Esophagus squamous epithelium (tissue), 5 donors: ENCODE results near the gene WDR82. TPM values are rescaled to one million over a fixed set of nuclear protein-coding genes. Genes with fewer than 3 reads are reported as not detected.

Experiments
- DNase-seq: peaks from one replicate; lab custom pipeline; 2025; lab: John Stamatoyannopoulos, UW
- H3K27ac ChIP-seq, 4 donors: fragments of 200-600 bp; sonication (generic); one replicate each; pipeline ENCODE4 v1.5.1; 2016 to 2019; ENCODE audit warnings: mild to moderate bottlenecking in 1 of 4
- H3K27me3 ChIP-seq, 4 donors: fragments of 200-600 bp; sonication (generic); 1 replicate in 3 of 4; 2 replicates in 1 of 4; pipeline versions ENCODE4 v1.5.1 to v1.6.0; 2017 to 2021; ENCODE audit warnings: antibody characterized with exemption in 1 of 4
- H3K36me3 ChIP-seq, 3 donors: fragments of 200-600 bp; sonication (generic); one replicate each; pipeline ENCODE4 v1.5.1; 2016 to 2019
- H3K4me1 ChIP-seq, 3 donors: fragments of 200-600 bp; sonication (generic); one replicate each; pipeline ENCODE4 v1.5.1; 2017 to 2019
- H3K4me3 ChIP-seq, 4 donors: fragments of 200-600 bp; sonication (generic); 1 replicate in 3 of 4; 2 replicates in 1 of 4; pipeline ENCODE4 v1.5.1; 2016 to 2019; ENCODE audit warnings: mild to moderate bottlenecking in 2 of 4, moderate library complexity in 1 of 4
- H3K9me3 ChIP-seq, 3 donors: fragments of 200-600 bp; sonication (generic); one replicate each; pipeline ENCODE4 v1.5.1; 2016 to 2019
- POLR2A ChIP-seq, 4 donors: fragments of 450-650 bp; IDR thresholded peaks; one replicate each; pipeline ENCODE4 v1.6.1; 2017; ENCODE audit warnings: antibody characterized with exemption in 4 of 4, mild to moderate bottlenecking in 4 of 4, moderate library complexity in 3 of 4
- WGBS, 2 donors: methylation state at CpG; one replicate each; pipeline ENCODE4 v1.1.5; 2018; 5-methylcytosine and 5-hydroxymethylcytosine counted together
- intact Hi-C: fragments of 100-400 bp; cut with DNase I; formaldehyde crosslinking; loops from one replicate; pipeline ENCODE4 v1.15.0; 2022
- total RNA-seq, 4 donors: library from RNA; depleted of rRNA; stranded (reverse); fragments of >200 nt; gene quantifications; one replicate each; pipeline ENCODE4 v1.1.0, GENCODE V29; 2016
- TF ChIP-seq, protein P1 (sequence below), 6 experiments: fragments of 450-650 bp in 4 of 6; fragments of 200-600 bp in 2 of 6; sonication (generic) in 2 of 6; IDR thresholded peaks; one replicate each; pipeline ENCODE4 v1.5.1; 2016 to 2019; ENCODE audit warnings: antibody characterized with exemption in 6 of 6, mild to moderate bottlenecking in 4 of 6, moderate library complexity in 4 of 6
- donor health status: DM: yes; HTN: yes; CAD: no.

The WDR82 gene
- total RNA-seq, 4 donors from 2014 or later: 42.7 to 58.7 (median 52.9) TPM

DNA sequence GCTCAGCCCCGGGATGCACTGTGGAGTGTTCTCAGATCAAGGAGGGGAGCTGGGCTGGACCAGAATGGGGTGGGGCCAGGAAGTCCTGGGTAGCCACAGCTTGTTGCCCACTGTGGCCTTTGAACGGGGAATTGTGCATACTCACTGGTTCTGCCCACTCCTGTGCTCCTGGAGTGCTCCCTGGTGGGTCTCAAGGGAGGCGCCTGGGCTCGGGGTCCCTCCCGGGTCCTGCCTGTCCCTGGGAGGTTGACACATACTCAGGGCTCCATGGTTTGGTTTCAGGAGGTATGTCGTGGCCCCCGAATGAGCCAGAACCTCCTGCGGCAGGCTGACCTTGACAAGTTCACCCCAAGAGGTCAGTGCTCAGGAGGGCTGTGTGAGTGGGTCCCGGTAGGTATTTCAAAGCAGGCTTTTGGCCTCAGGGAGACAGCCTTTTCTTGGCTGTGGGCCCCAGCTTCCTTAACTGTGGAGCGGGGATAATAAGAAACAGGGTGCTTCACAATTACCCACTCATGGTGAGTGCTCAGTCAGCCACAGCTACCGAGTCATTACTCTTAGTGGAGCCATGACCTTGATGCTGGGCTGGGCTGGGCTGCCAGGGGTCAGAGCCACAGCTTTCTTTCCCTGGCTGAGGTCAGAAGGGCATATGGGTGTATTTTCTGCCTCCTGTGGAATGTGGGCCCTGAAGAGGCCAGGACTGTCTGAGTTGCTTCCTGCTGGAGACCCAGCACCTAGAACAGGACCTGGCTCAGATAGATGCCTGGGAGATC, 45.3 kb upstream of the WDR82 start:
- DNase-seq: no peak
- H3K9me3 ChIP-seq: no peaks in the 10 kb centered on the region
- 77 to 89% methylated on average over 3 to 4 of the region's 11 CpGs for WGBS, 2 donors
- H3K27me3 ChIP-seq: no peaks in the 10 kb centered on the region
- intact Hi-C loops: no loop called here
- H3K27ac ChIP-seq: no peak overlapping the region
- no peak for TF ChIP-seq POLR2A (IDR thresholded peaks at IDR 0.05)
- TF ChIP-seq, protein P1, sequence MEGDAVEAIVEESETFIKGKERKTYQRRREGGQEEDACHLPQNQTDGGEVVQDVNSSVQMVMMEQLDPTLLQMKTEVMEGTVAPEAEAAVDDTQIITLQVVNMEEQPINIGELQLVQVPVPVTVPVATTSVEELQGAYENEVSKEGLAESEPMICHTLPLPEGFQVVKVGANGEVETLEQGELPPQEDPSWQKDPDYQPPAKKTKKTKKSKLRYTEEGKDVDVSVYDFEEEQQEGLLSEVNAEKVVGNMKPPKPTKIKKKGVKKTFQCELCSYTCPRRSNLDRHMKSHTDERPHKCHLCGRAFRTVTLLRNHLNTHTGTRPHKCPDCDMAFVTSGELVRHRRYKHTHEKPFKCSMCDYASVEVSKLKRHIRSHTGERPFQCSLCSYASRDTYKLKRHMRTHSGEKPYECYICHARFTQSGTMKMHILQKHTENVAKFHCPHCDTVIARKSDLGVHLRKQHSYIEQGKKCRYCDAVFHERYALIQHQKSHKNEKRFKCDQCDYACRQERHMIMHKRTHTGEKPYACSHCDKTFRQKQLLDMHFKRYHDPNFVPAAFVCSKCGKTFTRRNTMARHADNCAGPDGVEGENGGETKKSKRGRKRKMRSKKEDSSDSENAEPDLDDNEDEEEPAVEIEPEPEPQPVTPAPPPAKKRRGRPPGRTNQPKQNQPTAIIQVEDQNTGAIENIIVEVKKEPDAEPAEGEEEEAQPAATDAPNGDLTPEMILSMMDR (IDR thresholded peaks at IDR 0.05): no peak
- H3K36me3 ChIP-seq: peaks cover 0 to 8% (median 0%) of the 10 kb centered on the region in 3 donors
- H3K4me1 ChIP-seq: peaks cover 0 to under 1% (median 0%) of the 10 kb centered on the region in 3 donors
- H3K4me3 ChIP-seq: no peak overlapping the region

DNA sequence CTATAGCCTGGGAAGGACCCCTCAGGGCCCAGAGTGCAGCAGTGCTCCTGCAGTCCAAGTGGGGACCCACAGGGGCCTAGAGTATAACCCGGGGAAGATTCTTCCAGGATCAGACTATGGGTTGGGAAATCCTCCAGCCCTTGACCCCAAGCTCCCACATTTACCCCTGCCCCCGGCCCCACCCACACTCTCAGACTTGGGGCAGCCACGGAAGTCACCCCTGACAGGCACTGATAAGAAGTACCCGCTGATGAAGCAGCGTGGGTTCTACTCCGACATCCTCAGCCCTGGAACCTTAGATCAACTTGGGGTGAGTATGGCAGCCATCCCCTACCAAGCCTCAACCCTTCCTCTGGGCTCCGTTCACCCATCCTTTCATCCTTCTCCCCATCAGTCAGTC, 44.0 kb upstream of the WDR82 start:
- Histone ChIP-seq H3K27me3 (no peaks in the 10 kb centered on the region), H3K36me3 (no peaks in the 10 kb centered on the region), H3K27ac (no peak overlapping the region), H3K4me3 (no peak overlapping the region), H3K4me1 (peaks cover 7 to 13% (median 9%) of the 10 kb centered on the region in 3 donors), H3K9me3 (no peaks in the 10 kb centered on the region)
- intact Hi-C loops: no loop called here
- no peak for TF ChIP-seq POLR2A (IDR thresholded peaks at IDR 0.05)
- TF ChIP-seq, protein P1 (IDR thresholded peaks at IDR 0.05): no peak
- DNase-seq: no peak
- 83 to 91% methylated on average over 5 of the region's 7 CpGs for WGBS, 2 donors

- Histone ChIP-seq H3K27ac (no peak overlapping the region), H3K4me1 (peaks cover 10 to 19% (median 14%) of the 10 kb centered on the region in 3 donors), H3K27me3 (no peaks in the 10 kb centered on the region), H3K36me3 (no peaks in the 10 kb centered on the region), H3K9me3 (no peaks in the 10 kb centered on the region), H3K4me3 (no peak overlapping the region)
- DNase-seq: no peak
- TF ChIP-seq, protein P1 (IDR thresholded peaks at IDR 0.05): no peak
- no peak for TF ChIP-seq POLR2A (IDR thresholded peaks at IDR 0.05)
- WGBS, 2 donors: 62 to 70% methylated on average over 2 of the region's 5 CpGs
- intact Hi-C loops: no loop called here
These were observed 43.0 kb upstream of the WDR82 start for GRCh38 chr3:52321481-52321880.

DNA sequence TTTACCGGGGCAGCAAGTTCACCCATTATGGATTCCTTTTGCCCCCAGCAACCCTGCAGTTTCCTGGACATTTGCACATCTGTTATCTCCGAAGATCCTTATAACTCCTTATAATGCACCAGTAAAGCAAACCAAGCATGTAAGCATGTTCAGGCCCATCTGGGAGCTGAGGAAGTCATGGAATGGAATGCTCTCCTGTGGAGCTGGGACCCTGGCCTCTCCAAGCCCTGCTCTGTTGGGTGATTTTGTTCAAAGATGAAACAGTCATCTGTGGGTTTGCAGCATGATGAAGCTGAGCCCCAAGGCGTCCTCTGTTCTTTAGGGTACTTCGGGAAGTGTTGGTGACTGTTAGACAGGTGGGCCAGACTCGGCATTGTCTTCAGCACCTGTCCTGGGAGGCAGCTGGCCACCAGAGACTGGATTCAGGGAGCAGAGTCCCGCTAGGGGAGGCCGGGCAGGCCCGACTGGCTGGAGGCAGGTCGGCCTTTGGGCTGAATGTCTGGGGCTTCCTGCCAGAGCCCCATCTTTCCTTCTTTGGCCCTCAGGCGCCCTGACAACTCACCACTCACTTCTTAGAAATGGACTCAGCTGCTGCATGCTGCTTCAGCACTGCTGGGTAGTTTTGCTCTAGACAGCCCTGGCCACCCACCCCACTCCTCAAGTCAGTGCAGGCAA, 41.6 kb upstream of the WDR82 start:
- DNase-seq: no peak
- no peaks in the 10 kb centered on the region for H3K27me3 ChIP-seq
- no peaks in the 10 kb centered on the region for H3K9me3 ChIP-seq
- intact Hi-C loops: no loop called here
- no peak for TF ChIP-seq POLR2A (IDR thresholded peaks at IDR 0.05)
- TF ChIP-seq, protein P1 (IDR thresholded peaks at IDR 0.05): no peak
- H3K36me3 ChIP-seq: no peaks in the 10 kb centered on the region
- no peak overlapping the region for H3K4me3 ChIP-seq
- WGBS, 2 donors: 56 to 71% methylated on average over 6 to 7 of the region's 10 CpGs
- no peak overlapping the region for H3K27ac ChIP-seq
- H3K4me1 ChIP-seq: peaks cover 10 to 19% (median 14%) of the 10 kb centered on the region in 3 donors
